Spinal cord (tissue), 10 donors: Measurements from ENCODE around the gene NR1H2. TPM values are rescaled to one million over a fixed set of nuclear protein-coding genes. Genes with fewer than 3 reads are reported as not detected.

Source experiments
- DNase-seq, 6 donors: peaks; one replicate each; pipeline versions ENCODE4 v3.0.0 to v3.0.0-alpha.2; 2013 to 2015; ENCODE audit warnings: low spot score in 6 of 6, low read depth in 4 of 6
- H3K27ac ChIP-seq: one replicate; pipeline ENCODE4 v1.5.1; 2013; ENCODE audit warnings: low read depth, low read length, control low read depth
- H3K27me3 ChIP-seq: one replicate; pipeline ENCODE4 v1.6.1; 2013; ENCODE audit warnings: low read length; ENCODE audit not compliant: control insufficient read depth, insufficient read depth
- H3K36me3 ChIP-seq: one replicate; pipeline ENCODE4 v1.6.1; 2013; ENCODE audit warnings: low read length; ENCODE audit not compliant: control insufficient read depth, insufficient read depth
- H3K4me1 ChIP-seq: one replicate; pipeline ENCODE4 v1.6.1; 2013; ENCODE audit warnings: low read length; ENCODE audit not compliant: control insufficient read depth, insufficient read depth
- H3K4me3 ChIP-seq: one replicate; pipeline ENCODE4 v1.5.1; 2013; ENCODE audit warnings: low read depth, low read length, control low read depth
- H3K9me3 ChIP-seq: one replicate; pipeline ENCODE4 v1.6.1; 2013; ENCODE audit warnings: low read length; ENCODE audit not compliant: control insufficient read depth, insufficient read depth
- WGBS: methylation state at CpG from one replicate; pipeline ENCODE4 v1.1.5; 2013; ENCODE audit warnings: missing lambda C conversion rate; ENCODE audit not compliant: insufficient coverage; 5-methylcytosine and 5-hydroxymethylcytosine counted together
- polyA plus RNA-seq, 2 donors: library from polyadenylated mRNA; unstranded; fragments of 120-200 nt; gene quantifications; one replicate each; pipeline ENCODE4 v1.2.1, GENCODE V29; 2013; ENCODE audit not compliant: insufficient read length in 2 of 2
- total RNA-seq, 2 donors: library from RNA; depleted of rRNA in 1 of 2; stranded (reverse); fragments of 120-200 nt in 1 of 2; fragments of >200 nt in 1 of 2; gene quantifications; one replicate each; pipeline versions ENCODE4 v1.2.3 to v1.2.4, GENCODE V29; 2013 to 2014
- donor health status: healthy.

The NR1H2 gene
- total and polyA plus RNA-seq, 4 donors: 24.4 to 45.2 (median 36.7) TPM

GRCh38 chr19:50431343-50432220, 55.3 kb downstream of the NR1H2 start:
- under 1% methylated on average over 36 of the region's 54 CpGs for WGBS
- H3K4me1 ChIP-seq: peaks cover 27% of the 10 kb centered on the region
- DNase-seq: peak; percentile 74 to 97 (median 86)
- peaks cover 29% of the 10 kb centered on the region for H3K27me3 ChIP-seq
- no peaks in the 10 kb centered on the region for H3K36me3 ChIP-seq
- H3K4me3 ChIP-seq: peak overlapping the region; percentile 65
- H3K27ac ChIP-seq: no peak overlapping the region
- H3K9me3 ChIP-seq: no peaks in the 10 kb centered on the region

GRCh38 chr19:50432221-50433028, 56.2 kb downstream of the NR1H2 start, which contains the start of gene MYBPC2:
Gene MYBPC2, plus strand, starts transcription at chr19:50432892. Its CDS starts 62 bp downstream, at chr19:50432954.
- 3% methylated on average over 40 of the region's 40 CpGs for WGBS
- no peaks in the 10 kb centered on the region for H3K36me3 ChIP-seq
- DNase-seq: peak in 3 of 6 donors; percentile 3 to 65 (median 33)
- H3K4me3 ChIP-seq: peak within 1 kb of the TSS; percentile 65
- no peaks in the 10 kb centered on the region for H3K9me3 ChIP-seq
- peaks cover 27% of the 10 kb centered on the region for H3K4me1 ChIP-seq
- H3K27me3 ChIP-seq: peaks cover 29% of the 10 kb centered on the region
- no peak within 1 kb of the TSS for H3K27ac ChIP-seq

Other genes starting within 250 kb of the NR1H2 start
- gene IZUMO2, start 213.2 kb upstream of the NR1H2 start, total RNA-seq: not detected
- not detected for gene IZUMO2, start 213.2 kb upstream of the NR1H2 start, polyA plus RNA-seq
- gene MYH14, start 172.8 kb upstream of the NR1H2 start, total RNA-seq: 1 to 10 TPM; 4.1 to 7.2 TPM
- 10 to 100 TPM; 14.6 to 16.8 TPM for gene MYH14, start 172.8 kb upstream of the NR1H2 start, polyA plus RNA-seq
- 1 to 10 TPM; 4.5 to 4.7 TPM for gene KCNC3, start 47.1 kb upstream of the NR1H2 start, total RNA-seq
- 10 to 100 TPM; 36.5 to 48.3 TPM for gene KCNC3, start 47.1 kb upstream of the NR1H2 start, polyA plus RNA-seq
- 1 to 10 TPM in 1 of 2 donors, under 1 TPM in 1; 0.79 to 1.4 TPM for gene NAPSA, start 10.8 kb upstream of the NR1H2 start, total RNA-seq
- gene NAPSA, start 10.8 kb upstream of the NR1H2 start, polyA plus RNA-seq: 1 to 10 TPM; 1.6 to 3.3 TPM
- 10 to 100 TPM; 13.1 to 29.1 TPM for gene POLD1, start 7.9 kb downstream of the NR1H2 start, total RNA-seq
- gene POLD1, start 7.9 kb downstream of the NR1H2 start, polyA plus RNA-seq: 10 to 100 TPM; 23.3 to 26.7 TPM
- under 1 TPM; 0.06 to 0.40 TPM for gene SPIB, start 42.5 kb downstream of the NR1H2 start, total RNA-seq
- gene SPIB, start 42.5 kb downstream of the NR1H2 start, polyA plus RNA-seq: under 1 TPM; 0.35 to 0.47 TPM
- 1 to 10 TPM in 1 of 2 donors, under 1 TPM in 1; 0.89 to 3.5 TPM for gene MYBPC2, start 56.4 kb downstream of the NR1H2 start, total RNA-seq
- 1 to 10 TPM in 1 of 2 donors, under 1 TPM in 1; 0.62 to 2.0 TPM for gene MYBPC2, start 56.4 kb downstream of the NR1H2 start, polyA plus RNA-seq
- gene EMC10, start 100.0 kb downstream of the NR1H2 start, total RNA-seq: 100 to 1,000 TPM in 1 of 2 donors, 10 to 100 TPM in 1; 78.4 to 184 TPM
- 100 to 1,000 TPM; 256 to 267 TPM for gene EMC10, start 100.0 kb downstream of the NR1H2 start, polyA plus RNA-seq
- gene GARIN5A, start 100.4 kb downstream of the NR1H2 start, total RNA-seq: 1 to 10 TPM; 4.2 to 5.8 TPM
- 10 to 100 TPM; 11.6 to 14.1 TPM for gene GARIN5A, start 100.4 kb downstream of the NR1H2 start, polyA plus RNA-seq
- gene JOSD2, start 134.7 kb downstream of the NR1H2 start, total RNA-seq: 10 to 100 TPM in 1 of 2 donors, 1 to 10 TPM in 1; 9.3 to 19.8 TPM
- 10 to 100 TPM; 27.7 to 29.8 TPM for gene JOSD2, start 134.7 kb downstream of the NR1H2 start, polyA plus RNA-seq
- 1 to 10 TPM; 1.5 to 1.6 TPM for gene ASPDH, start 137.5 kb downstream of the NR1H2 start, total RNA-seq
- 1 to 10 TPM; 6.7 to 7.7 TPM for gene ASPDH, start 137.5 kb downstream of the NR1H2 start, polyA plus RNA-seq
- gene LRRC4B, start 192.0 kb downstream of the NR1H2 start, total RNA-seq: 10 to 100 TPM; 30.4 to 55.2 TPM
- gene LRRC4B, start 192.0 kb downstream of the NR1H2 start, polyA plus RNA-seq: 100 to 1,000 TPM; 208 to 209 TPM